T-helper 1 cell treated with Interleukin-12 subunit alpha and Interleukin-12 subunit beta and Interleukin-4 antibody, amounts not matched to agents 30 μg/mL and 1 μg/mL, for 36 hours (primary cell): ENCODE results near the gene ABCC10.
"Not testable (repeated sequence)": the region's sequence is repeated elsewhere in the genome, so short reads cannot be mapped to it uniquely, and the experiment has no call there.

Experiments used
- H3K27ac Mint-ChIP-seq: one replicate; pipeline ENCODE4 v1.8.0; 2021; ENCODE audit warnings: mild to moderate bottlenecking, mixed read lengths
- H3K27me3 Mint-ChIP-seq: one replicate; pipeline ENCODE4 v1.8.0; 2021; ENCODE audit warnings: low read depth, mixed read lengths
- H3K36me3 Mint-ChIP-seq: one replicate; pipeline ENCODE4 v1.8.0; 2021; ENCODE audit warnings: low read depth, mixed read lengths
- H3K4me1 Mint-ChIP-seq: one replicate; pipeline ENCODE4 v1.8.0; 2021; ENCODE audit warnings: low read depth, mixed read lengths
- H3K4me3 Mint-ChIP-seq: one replicate; pipeline ENCODE4 v1.8.0; 2021; ENCODE audit warnings: mild to moderate bottlenecking, moderate library complexity, mixed read lengths
- H3K9me3 Mint-ChIP-seq: one replicate; pipeline ENCODE4 v1.8.0; 2021; ENCODE audit warnings: mixed read lengths

Gene ABCC10

DNA sequence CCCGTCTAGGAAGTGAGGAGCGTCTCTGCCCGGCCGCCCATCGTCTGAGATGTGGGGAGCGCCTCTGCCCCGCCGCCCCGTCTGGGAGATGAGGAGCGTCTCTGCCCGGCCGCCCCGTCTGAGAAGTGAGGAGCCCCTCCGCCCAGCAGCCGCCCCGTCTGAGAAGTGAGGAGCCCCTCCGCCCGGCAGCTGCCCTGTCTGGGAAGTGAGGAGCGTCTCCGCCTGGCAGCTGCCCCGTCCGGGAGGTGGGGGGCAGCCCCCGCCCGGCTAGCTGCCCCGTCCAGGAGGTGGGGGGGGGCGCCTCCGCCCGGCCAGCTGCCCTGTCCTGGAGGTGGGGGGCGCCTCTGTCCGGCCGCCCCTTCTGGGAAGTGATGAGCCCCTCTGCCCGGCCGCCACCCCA, 2.3 kb upstream of the ABCC10 start:
- H3K4me1 Mint-ChIP-seq: peaks cover 18% of the 10 kb centered on the region
- H3K27ac Mint-ChIP-seq, H3K36me3 Mint-ChIP-seq, H3K27me3 Mint-ChIP-seq, H3K9me3 Mint-ChIP-seq, H3K4me3 Mint-ChIP-seq: not testable (repeated sequence)

DNA sequence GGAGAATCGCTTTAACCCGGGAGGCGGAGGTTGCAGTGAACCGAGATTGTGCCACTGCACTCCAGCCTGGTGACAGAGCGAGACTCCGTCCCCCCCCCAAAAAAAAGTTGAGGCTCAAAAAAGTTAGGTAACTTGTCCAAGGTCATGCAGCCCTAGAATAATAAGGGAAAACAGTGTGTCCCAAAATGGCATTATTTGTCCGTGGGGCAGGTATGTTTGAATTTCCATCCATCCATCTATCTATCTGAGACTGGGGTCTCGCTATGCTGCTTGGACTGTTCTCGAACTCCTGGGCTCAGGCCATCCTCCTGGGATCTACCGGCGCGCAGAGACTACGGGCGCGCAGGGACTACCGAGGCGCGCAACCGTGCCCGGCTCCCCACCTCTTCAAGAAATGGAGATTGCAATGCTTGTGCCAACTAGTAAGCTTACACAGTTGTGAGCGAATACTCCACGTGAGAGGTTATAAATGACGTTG, 374 bp upstream of the ABCC10 start:
- Mint-ChIP-seq H3K27me3 (no peaks in the 10 kb centered on the region), H3K4me1 (peaks cover 18% of the 10 kb centered on the region), H3K4me3 (peak overlapping the region; percentile 92), H3K27ac (peak overlapping the region; percentile 94), H3K36me3 (peaks cover 7% of the 10 kb centered on the region), H3K9me3 (no peaks in the 10 kb centered on the region)

DNA sequence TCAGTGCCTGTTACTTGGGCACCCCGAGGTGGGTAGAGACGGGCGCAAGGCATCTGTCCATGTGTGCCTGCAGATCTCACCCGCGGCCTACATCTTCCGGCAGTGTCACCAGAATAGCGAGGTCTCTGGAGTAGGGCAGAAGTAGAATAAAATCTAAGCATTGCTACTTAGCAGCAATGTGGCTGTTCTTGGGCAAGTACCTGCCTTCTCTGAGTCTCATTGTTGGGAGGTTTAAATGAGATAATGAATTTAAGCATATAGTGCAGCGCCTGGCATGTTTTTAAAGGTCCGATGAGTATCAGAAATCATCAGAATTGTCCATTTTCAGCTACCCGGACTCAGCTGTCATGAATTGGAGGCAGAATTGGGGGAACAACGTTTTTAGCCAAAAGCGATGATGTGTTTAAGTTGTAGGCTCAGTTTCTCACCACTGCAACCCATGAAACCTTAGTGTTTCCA, 800 bp downstream of the ABCC10 start:
- Mint-ChIP-seq H3K4me1 (peaks cover 18% of the 10 kb centered on the region), H3K4me3 (peak overlapping the region; percentile 92), H3K36me3 (peaks cover 9% of the 10 kb centered on the region), H3K27me3 (no peaks in the 10 kb centered on the region), H3K9me3 (no peaks in the 10 kb centered on the region), H3K27ac (peak overlapping the region; percentile 94)

DNA sequence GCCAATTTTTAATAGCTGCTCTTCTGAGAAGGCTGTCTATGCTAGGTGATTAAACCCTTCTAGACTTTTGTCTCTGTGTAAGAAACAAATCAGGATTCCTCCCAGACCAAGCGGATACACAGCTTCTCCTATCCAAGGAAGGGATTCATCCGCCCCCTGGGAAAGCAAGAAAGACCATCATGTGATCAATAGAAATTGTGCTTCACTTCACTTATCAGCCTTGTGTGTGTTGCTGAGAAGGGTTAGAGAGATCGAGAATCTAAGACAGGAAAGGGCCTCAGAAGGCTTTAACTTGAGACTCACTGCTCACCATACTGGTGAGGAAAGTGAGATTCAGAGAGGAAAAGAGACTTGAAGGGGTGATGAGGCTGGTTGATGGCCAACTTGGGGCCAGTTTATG, 1.5 kb downstream of the ABCC10 start:
- H3K4me1 Mint-ChIP-seq: peaks cover 18% of the 10 kb centered on the region
- H3K36me3 Mint-ChIP-seq: peaks cover 9% of the 10 kb centered on the region
- H3K27ac Mint-ChIP-seq: peak overlapping the region; percentile 94
- no peaks in the 10 kb centered on the region for H3K27me3 Mint-ChIP-seq
- no peaks in the 10 kb centered on the region for H3K9me3 Mint-ChIP-seq
- peak overlapping the region; percentile 92 for H3K4me3 Mint-ChIP-seq

DNA sequence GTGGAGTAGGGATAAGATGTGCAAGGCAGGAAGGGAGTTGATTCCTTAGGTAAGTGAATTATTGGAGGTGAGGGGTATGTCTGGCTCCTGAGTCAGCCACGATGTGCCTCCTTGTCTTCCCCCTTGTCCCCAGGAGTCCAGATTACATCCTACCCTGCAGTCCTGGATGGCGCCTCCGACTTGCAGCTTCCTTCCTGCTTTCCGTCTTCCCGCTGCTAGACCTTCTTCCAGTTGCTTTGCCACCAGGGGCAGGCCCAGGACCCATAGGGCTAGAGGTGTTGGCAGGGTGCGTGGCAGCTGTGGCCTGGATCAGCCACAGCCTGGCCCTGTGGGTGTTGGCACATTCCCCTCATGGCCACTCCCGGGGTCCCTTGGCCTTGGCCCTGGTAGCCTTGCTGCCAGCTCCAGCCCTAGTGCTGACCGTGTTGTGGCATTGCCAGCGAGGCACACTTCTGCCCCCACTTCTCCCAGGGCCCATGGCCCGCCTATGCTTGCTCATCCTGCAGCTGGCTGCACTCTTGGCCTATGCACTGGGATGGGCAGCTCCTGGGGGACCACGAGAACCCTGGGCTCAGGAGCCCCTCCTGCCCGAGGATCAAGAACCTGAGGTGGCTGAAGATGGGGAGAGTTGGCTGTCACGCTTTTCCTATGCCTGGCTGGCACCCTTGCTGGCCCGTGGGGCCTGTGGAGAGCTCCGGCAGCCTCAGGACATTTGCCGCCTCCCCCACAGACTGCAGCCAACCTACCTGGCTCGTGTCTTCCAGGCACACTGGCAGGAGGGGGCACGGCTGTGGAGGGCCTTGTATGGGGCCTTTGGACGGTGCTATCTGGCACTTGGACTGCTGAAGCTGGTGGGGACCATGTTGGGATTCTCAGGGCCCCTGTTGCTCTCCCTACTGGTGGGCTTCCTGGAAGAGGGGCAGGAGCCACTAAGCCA, 4.9 kb downstream of the ABCC10 start:
- no peak overlapping the region for H3K4me3 Mint-ChIP-seq
- peaks cover 14% of the 10 kb centered on the region for H3K4me1 Mint-ChIP-seq
- no peaks in the 10 kb centered on the region for H3K27me3 Mint-ChIP-seq
- peaks cover 15% of the 10 kb centered on the region for H3K36me3 Mint-ChIP-seq
- no peaks in the 10 kb centered on the region for H3K9me3 Mint-ChIP-seq
- no peak overlapping the region for H3K27ac Mint-ChIP-seq

DNA sequence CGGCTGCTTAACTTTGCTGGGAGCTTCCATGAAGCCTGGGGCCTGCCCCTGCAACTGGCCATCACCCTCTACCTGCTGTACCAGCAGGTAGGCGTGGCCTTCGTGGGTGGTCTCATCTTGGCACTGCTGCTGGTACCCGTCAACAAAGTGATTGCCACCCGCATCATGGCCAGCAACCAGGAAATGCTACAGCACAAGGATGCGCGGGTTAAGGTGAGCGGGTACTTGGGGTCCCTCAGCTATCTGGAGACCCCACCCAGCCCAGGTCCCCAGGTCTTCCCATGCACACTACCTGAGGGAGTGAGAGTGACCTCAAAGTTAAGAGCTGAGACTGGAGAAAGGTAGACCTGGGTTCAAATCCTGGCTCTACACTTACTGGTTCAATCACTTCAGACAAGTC, 5.8 kb downstream of the ABCC10 start:
- peaks cover 11% of the 10 kb centered on the region for H3K4me1 Mint-ChIP-seq
- no peak overlapping the region for H3K4me3 Mint-ChIP-seq

DNA sequence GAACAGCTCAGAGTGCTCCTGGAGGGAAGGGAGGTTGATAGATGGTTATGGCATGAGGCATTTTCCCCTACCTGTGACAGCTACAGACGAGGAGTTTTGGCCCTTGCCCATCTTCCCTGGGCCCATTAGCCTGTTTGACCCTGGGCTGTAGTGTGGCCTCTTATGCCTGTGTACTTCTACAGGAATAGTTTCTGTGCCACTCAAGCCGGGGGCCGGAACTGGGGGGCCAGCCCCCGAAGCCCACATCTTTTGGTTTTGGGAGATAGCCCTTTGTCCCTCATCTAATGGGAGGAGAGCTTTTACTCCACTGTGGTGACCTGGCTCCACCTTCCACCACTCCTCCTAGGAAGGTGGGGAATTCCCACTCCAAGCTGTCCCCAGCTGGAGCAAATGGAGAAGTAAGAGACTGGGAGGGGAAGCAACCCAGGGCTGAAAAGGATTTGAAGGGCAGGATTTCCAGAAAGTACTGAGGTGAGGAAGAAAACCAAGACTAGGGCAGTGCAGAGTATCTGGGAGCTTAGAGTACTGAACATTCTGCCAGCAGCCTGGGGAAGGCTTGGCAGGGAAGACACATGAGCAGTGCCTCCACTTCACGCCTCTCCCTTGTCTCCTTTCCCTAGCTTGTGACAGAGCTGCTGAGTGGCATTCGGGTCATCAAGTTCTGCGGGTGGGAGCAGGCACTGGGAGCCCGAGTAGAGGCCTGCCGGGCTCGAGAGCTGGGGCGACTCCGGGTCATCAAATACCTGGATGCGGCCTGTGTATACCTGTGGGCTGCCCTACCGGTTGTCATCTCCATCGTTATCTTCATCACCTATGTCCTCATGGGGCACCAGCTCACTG, 6.9 kb downstream of the ABCC10 start:
- no peak overlapping the region for H3K27ac Mint-ChIP-seq

More for the DNA sequence above, 5.8 kb downstream of the ABCC10 start:
- peaks cover 20% of the 10 kb centered on the region for H3K36me3 Mint-ChIP-seq
- no peaks in the 10 kb centered on the region for H3K27me3 Mint-ChIP-seq
- H3K27ac Mint-ChIP-seq: no peak overlapping the region
- no peaks in the 10 kb centered on the region for H3K9me3 Mint-ChIP-seq

DNA sequence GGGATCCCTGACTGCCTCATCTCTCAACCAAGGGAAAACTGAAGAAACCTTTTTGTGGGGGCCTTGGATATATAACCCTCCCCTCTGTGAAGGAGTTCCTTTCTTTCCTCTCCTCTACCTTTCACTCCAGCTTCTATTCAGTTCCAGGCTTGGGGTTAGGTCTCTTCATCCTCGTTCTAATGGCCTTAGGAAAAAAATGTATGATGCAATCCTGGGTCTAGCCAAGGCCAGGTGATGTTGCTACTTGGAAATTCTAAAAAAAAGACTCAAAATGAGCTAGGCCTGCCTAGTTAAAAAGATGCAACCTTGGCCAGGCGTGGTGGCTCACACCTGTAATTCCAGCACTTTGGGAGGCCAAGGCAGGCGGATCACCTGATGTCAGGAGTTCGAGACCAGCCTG, 7.6 kb downstream of the ABCC10 start:
- H3K4me3 Mint-ChIP-seq: no peak overlapping the region
- no peaks in the 10 kb centered on the region for H3K4me1 Mint-ChIP-seq
- H3K27me3 Mint-ChIP-seq: no peaks in the 10 kb centered on the region
- no peaks in the 10 kb centered on the region for H3K9me3 Mint-ChIP-seq
- peaks cover 18% of the 10 kb centered on the region for H3K36me3 Mint-ChIP-seq
- H3K27ac Mint-ChIP-seq: no peak overlapping the region

More for the DNA sequence above, 6.9 kb downstream of the ABCC10 start:
- no peak overlapping the region for H3K4me3 Mint-ChIP-seq
- H3K27me3 Mint-ChIP-seq: no peaks in the 10 kb centered on the region
- H3K4me1 Mint-ChIP-seq: peaks cover under 1% of the 10 kb centered on the region
- H3K9me3 Mint-ChIP-seq: no peaks in the 10 kb centered on the region
- peaks cover 18% of the 10 kb centered on the region for H3K36me3 Mint-ChIP-seq

DNA sequence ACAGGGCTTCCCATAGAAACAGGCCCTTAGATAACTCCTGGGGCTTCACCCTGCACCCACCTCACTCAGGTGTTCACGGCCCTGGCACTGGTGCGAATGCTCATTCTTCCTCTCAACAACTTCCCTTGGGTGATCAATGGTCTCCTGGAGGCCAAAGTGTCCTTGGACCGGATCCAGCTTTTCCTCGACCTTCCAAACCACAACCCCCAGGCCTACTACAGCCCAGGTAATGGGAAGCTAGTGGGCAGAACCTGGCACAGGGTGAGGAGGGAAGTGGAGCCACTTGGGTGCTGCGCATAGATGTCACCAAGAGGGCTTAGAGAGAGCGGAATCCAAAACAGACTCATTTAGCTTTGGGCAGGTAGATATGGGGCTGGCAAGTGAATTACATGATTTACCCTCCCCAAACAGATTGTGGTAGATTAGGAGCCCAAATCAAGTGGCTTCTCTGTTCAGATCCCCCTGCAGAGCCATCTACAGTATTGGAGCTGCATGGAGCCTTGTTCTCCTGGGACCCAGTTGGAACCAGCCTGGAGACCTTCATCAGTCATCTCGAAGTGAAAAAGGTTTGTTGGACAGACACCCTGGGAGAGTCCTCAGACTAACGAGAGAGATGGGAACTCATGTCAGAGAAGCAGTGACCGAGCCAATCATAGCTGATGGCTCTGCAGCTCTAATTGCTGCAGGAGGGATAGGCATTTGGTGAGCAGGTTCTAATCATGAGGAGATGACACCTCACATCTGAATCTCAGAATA, 8.5 kb downstream of the ABCC10 start:
- Mint-ChIP-seq H3K36me3 (peaks cover 18% of the 10 kb centered on the region), H3K4me1 (no peaks in the 10 kb centered on the region), H3K9me3 (no peaks in the 10 kb centered on the region), H3K4me3 (no peak overlapping the region), H3K27ac (no peak overlapping the region), H3K27me3 (no peaks in the 10 kb centered on the region)

DNA sequence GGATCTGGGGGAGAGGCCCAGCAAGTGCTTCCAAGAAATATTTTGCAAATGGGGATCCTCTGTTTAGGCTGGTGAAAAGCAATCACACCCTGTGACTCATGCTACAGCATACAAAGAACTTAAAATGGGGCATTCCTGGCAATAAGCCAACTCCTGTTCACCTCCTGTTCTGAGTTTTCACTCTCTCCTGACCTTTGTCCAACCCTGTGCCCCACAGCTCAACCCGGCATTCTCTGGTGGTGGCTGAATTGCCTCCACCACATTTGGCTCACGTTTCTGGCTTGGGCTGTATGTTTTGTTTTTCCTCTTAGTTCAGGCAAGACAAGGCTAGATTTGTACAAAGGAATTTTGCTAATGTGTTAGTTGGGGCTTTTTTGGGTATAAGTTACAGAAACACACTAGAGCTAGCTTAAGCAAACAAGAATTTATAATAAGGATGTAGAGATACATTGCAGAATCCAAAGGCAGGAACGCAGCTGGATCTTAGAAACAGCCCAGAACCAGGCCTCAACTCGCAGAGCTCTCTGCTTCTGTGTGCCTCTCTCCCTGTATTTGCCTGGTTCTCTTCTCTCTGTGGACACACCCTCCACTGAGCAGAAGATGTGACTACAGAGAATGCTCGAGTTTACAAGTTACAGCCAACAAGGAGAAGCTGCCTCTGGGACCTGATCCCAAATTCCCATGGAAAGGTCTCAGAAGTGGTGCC, 9.4 kb downstream of the ABCC10 start:
- no peaks in the 10 kb centered on the region for H3K9me3 Mint-ChIP-seq
- no peaks in the 10 kb centered on the region for H3K4me1 Mint-ChIP-seq
- no peak overlapping the region for H3K27ac Mint-ChIP-seq

DNA sequence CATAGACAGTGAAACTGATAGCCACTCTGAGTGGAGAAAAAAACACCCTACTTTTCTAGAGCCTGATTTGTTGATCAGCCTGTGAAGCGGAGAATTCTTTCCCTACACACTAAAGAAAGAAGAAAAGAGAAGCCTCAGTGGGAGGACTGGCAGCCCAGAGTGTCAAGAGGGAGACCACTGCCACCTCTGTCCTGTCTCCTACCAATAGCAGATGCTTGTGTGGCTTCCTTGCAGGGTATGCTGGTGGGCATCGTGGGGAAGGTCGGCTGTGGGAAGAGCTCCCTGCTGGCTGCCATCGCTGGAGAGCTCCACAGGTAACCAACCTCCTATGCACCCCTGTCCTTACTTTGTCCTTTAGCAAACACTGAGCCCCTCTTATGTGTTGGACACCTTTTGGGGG, 10.4 kb downstream of the ABCC10 start:
- Mint-ChIP-seq H3K27me3 (no peaks in the 10 kb centered on the region), H3K27ac (no peak overlapping the region), H3K4me3 (no peak overlapping the region)

More for the DNA sequence above, 9.4 kb downstream of the ABCC10 start:
- Mint-ChIP-seq H3K36me3 (peaks cover 16% of the 10 kb centered on the region), H3K4me3 (no peak overlapping the region), H3K27me3 (no peaks in the 10 kb centered on the region)

DNA sequence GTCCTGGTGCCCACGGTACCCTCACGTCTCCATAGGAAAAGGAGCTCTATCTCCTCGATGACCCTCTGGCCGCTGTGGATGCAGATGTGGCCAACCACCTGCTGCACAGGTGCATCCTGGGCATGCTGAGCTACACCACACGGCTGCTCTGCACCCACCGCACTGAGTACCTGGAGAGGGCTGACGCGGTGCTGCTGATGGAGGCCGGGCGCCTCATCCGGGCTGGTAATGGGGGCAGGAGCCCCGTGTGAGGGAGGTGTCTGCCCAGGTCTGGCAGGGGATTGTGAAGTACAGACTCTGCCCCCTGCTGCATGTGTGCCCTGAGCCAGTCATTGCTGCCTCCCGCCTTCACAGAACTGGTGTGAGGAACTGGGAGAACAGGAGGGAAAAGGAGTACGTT, 15.6 kb downstream of the ABCC10 start:
- Mint-ChIP-seq H3K9me3 (no peaks in the 10 kb centered on the region), H3K27me3 (no peaks in the 10 kb centered on the region), H3K4me1 (no peaks in the 10 kb centered on the region), H3K27ac (no peak overlapping the region), H3K36me3 (peaks cover 10% of the 10 kb centered on the region), H3K4me3 (no peak overlapping the region)

More for the DNA sequence above, 10.4 kb downstream of the ABCC10 start:
- Mint-ChIP-seq H3K36me3 (peaks cover 12% of the 10 kb centered on the region), H3K9me3 (no peaks in the 10 kb centered on the region), H3K4me1 (no peaks in the 10 kb centered on the region)

DNA sequence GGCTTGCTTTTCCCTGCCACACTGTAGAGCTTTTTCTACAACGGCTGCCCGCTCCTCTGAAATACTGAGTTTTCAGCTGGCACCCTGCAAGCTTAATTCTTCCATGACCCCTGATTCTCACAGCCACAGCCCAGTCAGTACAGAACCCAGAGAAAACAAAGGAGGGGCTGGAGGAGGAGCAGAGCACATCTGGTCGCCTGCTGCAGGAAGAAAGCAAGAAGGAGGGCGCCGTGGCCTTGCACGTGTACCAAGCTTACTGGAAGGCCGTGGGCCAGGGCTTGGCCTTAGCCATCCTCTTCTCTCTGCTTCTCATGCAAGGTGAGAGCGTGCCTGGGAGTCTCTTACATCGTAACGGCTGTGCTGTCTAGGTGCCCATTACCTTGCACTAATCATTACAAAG, 16.7 kb downstream of the ABCC10 start:
- Mint-ChIP-seq H3K9me3 (no peaks in the 10 kb centered on the region), H3K27ac (no peak overlapping the region), H3K27me3 (no peaks in the 10 kb centered on the region), H3K4me1 (no peaks in the 10 kb centered on the region), H3K36me3 (peaks cover 16% of the 10 kb centered on the region), H3K4me3 (no peak overlapping the region)
